Measurements from ENCODE around the gene SNX10. TPM values are rescaled to one million over a fixed set of nuclear protein-coding genes. Genes with fewer than 3 reads are reported as not detected.

The SNX10 gene
- total and polyA plus RNA-seq, 2 of the 4 experiments (the other 2 are of a cell fraction), result not detected

GRCh38 chr7:26356929-26357798 is 65.5 kb downstream of the SNX10 start:
- H3K27me3 ChIP-seq (ENCODE audit: control insufficient read depth, insufficient read depth, low read length), result peaks cover 3% of the 10 kb centered on the region; the same call in 1 of the 2 replicates
- H3K4me3 ChIP-seq (ENCODE audit: insufficient read depth, low read depth, low read length), result no peak overlapping the region
- H3K9me3 ChIP-seq (ENCODE audit: control insufficient read depth, insufficient read depth, low read length), result no peaks in the 10 kb centered on the region
- H2BK15ac ChIP-seq (ENCODE audit: low read depth, low read length), result no peak overlapping the region
- H4K91ac ChIP-seq (ENCODE audit: insufficient read depth, low read depth, low read length), result no peak overlapping the region
- no peaks in the 10 kb centered on the region for H4K20me1 ChIP-seq (ENCODE audit: insufficient read depth, low read length)
- ChIA-PET CTCF (no interaction called here), POLR2A (ENCODE audit: unreplicated experiment) (no interaction called here)
- no peak overlapping the region for H2BK20ac ChIP-seq (ENCODE audit: low read depth, low read length)
- no peak overlapping the region for H3K9ac ChIP-seq (ENCODE audit: low read depth, low read length)
- dilution Hi-C loops (cut with HindIII; ENCODE audit: low sequenced_read_pairs, unreplicated experiment), result no loop called here
- no peak overlapping the region for H2AK9ac ChIP-seq (replicated peaks; ENCODE audit: low read depth, low read length, poor library complexity)
- no peak overlapping the region for H3K4ac ChIP-seq (ENCODE audit: low read depth, low read length)
- H3K56ac ChIP-seq (ENCODE audit: extremely low read depth, insufficient read depth, low read length), result no peak overlapping the region
- no peak overlapping the region for H3K14ac ChIP-seq (replicated peaks; ENCODE audit: low read depth, low read length)
- in situ Hi-C loops (cut with MboI; ENCODE audit: low sequenced_read_pairs), result no loop called here
- no peak for ATAC-seq (ENCODE audit: low read depth)
- no peaks in the 10 kb centered on the region for H3K79me1 ChIP-seq (ENCODE audit: low read depth in 1 of 2, low read length in 2 of 2)
- H2BK5ac ChIP-seq (ENCODE audit: low read depth, low read length, poor library complexity, severe bottlenecking), result no peak overlapping the region
- H4K8ac ChIP-seq (ENCODE audit: low read depth in 2 of 2, low read length in 2 of 2), result no peak overlapping the region
- H2AFZ ChIP-seq (replicated peaks; ENCODE audit: low read length, poor library complexity), result no peak overlapping the region
- no peak overlapping the region for H3K4me2 ChIP-seq (ENCODE audit: low read depth, low read length)
- no peak overlapping the region for H3K27ac ChIP-seq (ENCODE audit: insufficient read depth, low read length)
- no peaks in the 10 kb centered on the region for H3K36me3 ChIP-seq (ENCODE audit: control insufficient read depth, insufficient read depth, low read length)
- H3K4me1 ChIP-seq (ENCODE audit: control insufficient read depth, insufficient read depth, low read length), result no peaks in the 10 kb centered on the region
- H3K9me1 ChIP-seq (ENCODE audit: insufficient read depth, low read length), result no peaks in the 10 kb centered on the region
- no peak overlapping the region for H3K23ac ChIP-seq (ENCODE audit: low read depth, low read length)
- no peak overlapping the region for H4K5ac ChIP-seq (ENCODE audit: low read depth, low read length)
- H3K18ac ChIP-seq (ENCODE audit: low read depth, low read length), result no peak overlapping the region
- H2BK120ac ChIP-seq (ENCODE audit: low read depth, low read length), result no peak overlapping the region
- BruUV-seq (replicated peaks), result no TSS peak
- no peak overlapping the region for H2AK5ac ChIP-seq (ENCODE audit: low read depth, low read length)
- intact Hi-C loops (cut with micrococcal nuclease), result loop anchor here (5.0 kb wide), 2 partner anchors 155 to 445 kb away; partner anchors contain the start of genes CBX3 and HNRNPA2B1
- DNase-seq, result no peak
- WGBS, 2 experiments (ENCODE audit: extremely low coverage in 2 of 2, insufficient read length in 1 of 2), result 0% methylated on average over 1 of the region's 4 CpGs; no CpG with 5 or more reads in 1 of the 2 experiments
- TF ChIP-seq POLR2A (IDR thresholded peaks at IDR 0.05; ENCODE audit: low read depth, low read length), result no peak
- TF ChIP-seq MXI1 (IDR thresholded peaks at IDR 0.05; ENCODE audit: borderline replicate concordance, low read depth, low read length), result no peak
- TF ChIP-seq ELK1 (IDR thresholded peaks at IDR 0.05; ENCODE audit: borderline replicate concordance, low read depth, low read length), result no peak
- TF ChIP-seq CTCF (conservative IDR thresholded peaks at IDR 0.05; ENCODE audit: low read depth, low read length), result no peak
- TF ChIP-seq RCOR1 (IDR thresholded peaks at IDR 0.05; ENCODE audit: insufficient replicate concordance, low read length), result no peak
- no peak for TF ChIP-seq NFE2L2 (IDR thresholded peaks at IDR 0.05; ENCODE audit: low read depth, low read length)
- TF ChIP-seq MAZ (IDR thresholded peaks at IDR 0.05; ENCODE audit: borderline replicate concordance, low read depth, low read length), result no peak
- TF ChIP-seq CEBPB (IDR thresholded peaks at IDR 0.05; ENCODE audit: low read depth, low read length), result no peak
- TF ChIP-seq SMC3 (IDR thresholded peaks at IDR 0.05; ENCODE audit: low read depth, low read length), result no peak
- no peak for TF ChIP-seq MAFK (IDR thresholded peaks at IDR 0.05; ENCODE audit: low read depth, low read length)
- TF ChIP-seq RFX5 (IDR thresholded peaks at IDR 0.05; ENCODE audit: low read depth, low read length), result no peak
- TF ChIP-seq BHLHE40 (IDR thresholded peaks at IDR 0.05; ENCODE audit: low read depth, low read length), result no peak
- no peak for TF ChIP-seq CHD1 (IDR thresholded peaks at IDR 0.05; ENCODE audit: low read depth, low read length)
- TF ChIP-seq RAD21 (IDR thresholded peaks at IDR 0.05; ENCODE audit: low read length), result no peak
- no peak for TF ChIP-seq FOS (IDR thresholded peaks at IDR 0.05; ENCODE audit: low read depth, low read length)

All from IMR-90 (cell line).